Amygdala (tissue), 56 donors: Measurements from ENCODE around the gene KPNA4.
"Not testable (repeated sequence)": the region's sequence is repeated elsewhere in the genome, so short reads cannot be mapped to it uniquely, and the experiment has no call there.

Source experiments
- DNase-seq, 56 donors: peaks; one replicate each; lab custom pipeline; 2025; lab: John Stamatoyannopoulos, UW

KPNA4 gene

GRCh38 chr3:160455846-160456245, 109.5 kb downstream of the KPNA4 start:
- DNase-seq, result no peak

DNA sequence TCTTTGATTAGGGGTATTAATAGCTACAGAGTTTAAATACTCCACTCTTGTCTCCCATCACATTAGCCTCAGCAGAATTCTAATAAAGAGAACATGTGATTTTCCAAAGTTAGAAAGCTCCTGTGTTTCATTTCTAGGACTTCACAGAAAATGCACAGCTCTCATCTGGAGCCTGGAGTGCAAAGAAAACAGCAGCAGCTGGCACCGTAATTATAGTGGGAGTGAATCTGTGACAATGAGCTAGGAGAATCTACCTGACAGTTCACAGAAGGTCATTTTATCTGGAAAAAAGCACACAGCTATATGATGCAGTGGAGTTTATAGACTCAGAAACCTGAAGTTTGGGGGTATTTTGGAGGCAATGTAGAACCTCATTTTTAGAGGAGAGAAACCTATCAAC, 110.4 kb downstream of the KPNA4 start:
- DNase-seq, result no peak

DNA sequence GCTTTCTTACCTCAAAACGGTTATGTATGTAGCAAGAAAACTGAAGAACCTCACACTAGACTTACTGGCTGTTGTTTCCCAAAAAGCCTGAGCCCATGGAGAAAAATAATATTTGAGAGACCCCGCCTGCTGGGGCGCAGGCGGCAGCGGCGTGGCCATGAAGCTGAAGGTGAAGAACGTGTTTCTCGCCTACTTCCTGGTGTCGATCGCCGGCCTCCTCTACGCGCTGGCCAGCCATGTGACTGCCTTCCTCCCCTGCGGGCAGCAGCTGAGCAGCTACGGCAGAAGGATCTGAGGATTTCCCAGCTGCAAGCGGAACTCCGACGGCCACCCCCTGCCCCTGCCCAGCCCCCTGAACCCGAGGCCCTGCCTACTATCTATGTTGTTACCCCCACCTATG, 113.1 kb downstream of the KPNA4 start:
- DNase-seq, result not testable (repeated sequence)

- DNase-seq, result no peak
These were observed 113.8 kb downstream of the KPNA4 start for GRCh38 chr3:160451602-160452001.

DNA sequence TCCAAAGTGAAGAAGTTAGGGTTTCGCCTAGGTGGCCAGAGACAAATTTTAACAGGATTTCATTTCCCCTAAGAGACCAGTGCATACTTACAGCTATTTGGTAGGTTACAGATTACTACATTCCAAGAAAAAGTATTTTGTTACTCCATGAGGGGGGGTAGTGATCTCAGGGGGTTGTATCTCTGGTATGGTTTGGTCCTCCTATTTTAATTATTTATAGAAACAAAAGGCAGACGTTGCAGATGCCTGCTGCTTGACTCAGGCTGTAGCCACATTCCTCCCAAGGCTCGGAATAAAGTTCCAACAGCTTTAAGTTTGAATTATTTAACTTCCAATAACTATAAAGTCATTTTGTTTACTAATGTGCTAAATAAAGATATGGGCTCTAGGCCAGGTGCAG, 114.5 kb downstream of the KPNA4 start:
- DNase-seq, result no peak

DNA sequence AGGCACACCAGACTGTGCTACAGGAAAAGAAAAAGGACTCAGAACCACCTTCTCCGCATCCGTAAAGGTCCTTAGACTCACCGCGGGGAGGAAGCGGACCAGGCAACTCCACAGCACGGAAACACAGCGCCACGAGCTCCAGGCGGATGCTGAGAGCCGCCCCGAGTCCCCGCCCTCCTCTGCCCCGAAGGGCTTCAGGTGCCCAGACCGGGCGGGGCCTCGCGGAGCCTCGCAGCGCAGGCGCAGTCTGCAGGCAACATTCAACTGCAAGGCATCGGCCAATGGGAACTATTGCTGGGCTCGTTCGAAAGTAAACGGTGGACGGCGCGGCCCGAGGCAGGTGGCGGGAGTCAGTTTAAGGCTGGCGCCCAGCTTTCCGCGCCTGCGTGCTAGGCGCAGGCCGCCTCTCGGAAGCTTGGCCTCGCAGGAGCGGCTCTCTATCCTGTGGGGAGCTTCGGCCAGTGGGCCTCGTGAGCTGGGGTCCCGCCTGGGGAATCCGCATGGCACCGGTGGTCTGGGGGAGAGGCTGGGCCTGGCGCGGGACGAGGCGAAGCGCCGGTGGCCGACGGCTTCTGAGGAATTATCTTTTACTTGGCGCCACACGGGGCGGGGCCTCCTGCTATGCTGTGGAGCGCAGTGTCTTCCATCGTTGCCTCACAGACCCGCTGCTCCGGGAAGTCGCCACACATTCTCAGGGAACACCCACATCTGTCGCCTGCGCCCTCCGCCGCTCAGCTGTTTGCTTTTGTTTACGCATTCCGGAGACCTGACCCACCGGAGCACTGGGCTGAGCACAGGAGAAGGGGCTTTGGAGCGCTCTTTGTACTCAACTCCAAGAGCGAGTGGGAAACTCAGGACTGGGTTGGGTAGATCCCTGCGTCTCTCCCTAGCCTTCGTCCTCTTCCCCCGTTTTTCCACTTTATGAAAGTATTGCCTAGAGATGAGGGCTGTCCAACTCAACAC, 115.5 kb downstream of the KPNA4 start, which contains the start of gene TRIM59:
Gene TRIM59, minus strand, starts transcription at position 151 of the 963 bp plus-strand sequence. CDS start 10,603 bp downstream, outside the sequence.
- DNase-seq, result peak in 53 of 56 donors; percentile 14 to 87 (median 61)

DNA sequence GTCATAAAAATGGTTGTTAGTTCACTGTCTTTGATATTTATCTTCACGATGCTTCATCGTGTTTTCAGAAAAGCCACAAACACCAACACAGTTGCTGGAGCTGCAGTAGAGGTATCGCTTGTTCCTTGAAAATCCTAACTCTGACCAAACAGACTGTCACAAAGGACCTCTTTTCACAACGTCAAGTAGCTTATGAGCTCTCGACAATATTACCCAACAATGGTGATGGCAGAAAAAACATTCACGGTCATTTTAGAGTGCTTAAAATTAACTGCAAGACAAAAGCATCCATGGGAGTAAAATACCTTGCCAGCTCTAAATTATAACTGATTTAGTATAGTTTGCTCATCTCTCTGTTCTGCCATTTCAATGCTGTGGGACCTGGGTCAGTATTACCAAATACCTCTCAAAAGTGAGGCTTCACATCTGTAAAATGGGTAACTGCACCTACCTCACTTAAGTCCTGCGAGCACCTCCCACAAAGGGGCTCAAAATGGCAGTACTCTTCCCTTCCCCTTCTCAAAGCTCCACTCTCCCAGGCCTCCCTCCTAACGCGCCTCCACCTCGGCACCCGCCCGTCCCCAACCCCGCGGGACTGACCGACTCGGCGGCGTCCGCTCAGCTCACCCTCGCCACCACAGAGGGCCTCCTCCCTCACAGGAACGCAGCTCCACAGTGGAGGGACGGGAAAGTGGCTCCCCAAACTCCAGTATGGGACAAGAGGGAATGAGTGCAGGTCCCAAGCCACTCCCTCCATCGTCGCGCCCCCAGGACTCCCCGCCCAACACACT, 116.3 kb downstream of the KPNA4 start:
- peak in 6 of 56 donors; percentile 53 to 71 (median 58) for DNase-seq

- no peak for DNase-seq
These were observed 117.8 kb downstream of the KPNA4 start for GRCh38 chr3:160447544-160447943.

DNA sequence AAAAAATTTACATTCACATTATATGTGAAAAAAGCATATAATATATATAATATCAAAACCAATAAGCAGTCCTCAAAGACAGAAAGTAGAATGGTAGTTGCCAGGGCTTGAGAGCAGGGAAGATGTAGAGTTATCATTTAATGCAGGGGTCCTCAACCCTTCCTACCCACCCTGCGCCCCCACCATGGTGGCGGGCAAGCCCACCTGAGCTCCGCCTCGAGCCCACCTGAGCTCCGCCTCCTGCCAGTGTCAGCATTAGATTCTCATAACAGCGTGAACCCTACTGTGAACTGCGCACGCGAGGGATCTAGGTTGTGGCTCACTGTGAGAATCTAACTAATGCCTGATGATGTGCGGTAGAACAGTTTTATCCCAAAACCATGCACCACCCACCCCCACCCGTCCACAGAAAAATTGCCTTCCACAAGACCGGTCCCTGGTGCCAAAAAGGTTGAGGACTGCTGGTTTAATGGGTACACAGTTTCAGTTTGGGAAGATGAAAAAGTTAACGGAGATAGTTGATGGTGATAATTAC, 118.8 kb downstream of the KPNA4 start:
- no peak for DNase-seq

- DNase-seq, result no peak
These were observed 119.5 kb downstream of the KPNA4 start for GRCh38 chr3:160445854-160446253.
